Stomach (tissue), 4 donors: ENCODE results near the gene PSD2.

Experiments used
- CTCF ChIP-seq, 7 experiments: fragments of 450-650 bp in 4 of 7; fragments of 200-600 bp in 3 of 7; sonication (generic) in 3 of 7; IDR thresholded peaks; one replicate each; pipeline ENCODE4 v1.5.1; 2016 to 2019; ENCODE audit warnings: antibody characterized with exemption in 7 of 7, control low read depth in 2 of 7, mild to moderate bottlenecking in 1 of 7
- POLR2A ChIP-seq, 4 donors: fragments of 450-650 bp; IDR thresholded peaks; one replicate each; pipeline ENCODE4 v1.6.1; 2016; ENCODE audit warnings: antibody characterized with exemption in 4 of 4, control low read depth in 2 of 4, mild to moderate bottlenecking in 1 of 4, moderate library complexity in 1 of 4
- POLR2AphosphoS5 ChIP-seq, 3 donors: sonication (generic); formaldehyde crosslinking; IDR thresholded peaks; one replicate each; pipeline ENCODE4 v1.6.1; 2016; ENCODE audit warnings: antibody characterized with exemption in 3 of 3

GRCh38 chr5:139820130-139820529 is 24.5 kb downstream of the PSD2 start:
- TF ChIP-seq CTCF (IDR thresholded peaks at IDR 0.05) (no peak), POLR2A (IDR thresholded peaks at IDR 0.05) (no peak), POLR2AphosphoS5 (IDR thresholded peaks at IDR 0.05) (no peak)
